Subcutaneous adipose tissue (tissue), 4 donors: Measurements from ENCODE around the gene GAN. TPM values are rescaled to one million over a fixed set of nuclear protein-coding genes. Genes with fewer than 3 reads are reported as not detected.

Experiments
- total RNA-seq, 4 donors: library from RNA; depleted of rRNA; stranded (reverse); fragments of >200 nt; gene quantifications; one replicate each; pipeline ENCODE4 v1.1.0, GENCODE V29; 2016
- TF ChIP-seq, protein P1 (sequence below): fragments of 450-650 bp; IDR thresholded peaks from one replicate; pipeline ENCODE4 v1.5.1; 2016; ENCODE audit warnings: low read depth, mild to moderate bottlenecking, control low read depth, antibody characterized with exemption, moderate library complexity

Gene GAN
- total RNA-seq, 4 donors from 2014 or later, result 7.5 to 9.5 (median 9.4) TPM

DNA sequence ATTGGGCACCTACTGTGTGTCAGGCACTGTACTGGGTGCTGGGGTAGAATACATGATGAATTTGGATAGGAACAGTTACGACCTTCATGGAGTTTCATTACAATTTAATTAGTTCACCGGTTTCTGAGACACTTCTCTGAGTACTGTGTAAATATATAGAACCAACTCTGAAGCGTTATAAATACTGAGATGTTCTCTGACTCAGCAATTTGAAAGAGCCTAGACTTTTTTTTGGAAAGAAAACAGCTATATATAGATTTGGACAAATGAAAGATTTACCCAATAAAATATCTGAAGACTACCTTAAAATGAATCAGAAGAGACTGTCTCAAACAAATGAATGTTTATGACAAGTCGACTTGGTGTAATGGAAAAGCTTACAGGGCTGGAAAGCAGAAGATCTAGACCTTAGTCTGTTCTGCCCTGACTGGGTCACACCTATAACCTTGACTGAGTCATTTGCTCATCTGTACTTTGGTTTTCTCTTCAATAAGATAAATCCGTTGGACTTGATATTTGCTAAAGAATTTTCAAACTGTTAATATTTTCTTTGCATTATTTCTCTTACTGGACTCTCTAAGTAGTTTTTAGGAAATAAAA is 4.6 kb upstream of the GAN start:
- TF ChIP-seq, protein P1, sequence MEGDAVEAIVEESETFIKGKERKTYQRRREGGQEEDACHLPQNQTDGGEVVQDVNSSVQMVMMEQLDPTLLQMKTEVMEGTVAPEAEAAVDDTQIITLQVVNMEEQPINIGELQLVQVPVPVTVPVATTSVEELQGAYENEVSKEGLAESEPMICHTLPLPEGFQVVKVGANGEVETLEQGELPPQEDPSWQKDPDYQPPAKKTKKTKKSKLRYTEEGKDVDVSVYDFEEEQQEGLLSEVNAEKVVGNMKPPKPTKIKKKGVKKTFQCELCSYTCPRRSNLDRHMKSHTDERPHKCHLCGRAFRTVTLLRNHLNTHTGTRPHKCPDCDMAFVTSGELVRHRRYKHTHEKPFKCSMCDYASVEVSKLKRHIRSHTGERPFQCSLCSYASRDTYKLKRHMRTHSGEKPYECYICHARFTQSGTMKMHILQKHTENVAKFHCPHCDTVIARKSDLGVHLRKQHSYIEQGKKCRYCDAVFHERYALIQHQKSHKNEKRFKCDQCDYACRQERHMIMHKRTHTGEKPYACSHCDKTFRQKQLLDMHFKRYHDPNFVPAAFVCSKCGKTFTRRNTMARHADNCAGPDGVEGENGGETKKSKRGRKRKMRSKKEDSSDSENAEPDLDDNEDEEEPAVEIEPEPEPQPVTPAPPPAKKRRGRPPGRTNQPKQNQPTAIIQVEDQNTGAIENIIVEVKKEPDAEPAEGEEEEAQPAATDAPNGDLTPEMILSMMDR, result no peak

DNA sequence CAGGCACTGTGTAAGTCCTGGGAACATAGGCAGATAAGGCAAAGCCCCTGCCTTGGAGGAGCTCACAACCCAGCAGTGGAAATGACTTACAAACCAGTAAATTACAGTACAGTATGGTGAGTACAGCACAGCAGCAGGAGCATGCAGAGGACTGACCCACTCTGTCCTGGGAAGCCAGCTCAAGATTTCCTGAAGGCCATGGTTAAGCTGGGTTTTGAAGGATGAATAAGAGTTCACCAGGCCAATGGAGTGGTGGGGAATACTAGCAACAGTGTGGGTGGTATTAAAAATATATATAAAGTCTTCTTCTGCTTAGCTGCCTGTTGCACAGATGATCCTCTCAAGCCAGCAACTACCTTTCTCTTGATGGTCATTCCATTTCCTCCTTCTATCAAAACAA is 3.0 kb upstream of the GAN start:
- TF ChIP-seq, protein P1, result no peak

DNA sequence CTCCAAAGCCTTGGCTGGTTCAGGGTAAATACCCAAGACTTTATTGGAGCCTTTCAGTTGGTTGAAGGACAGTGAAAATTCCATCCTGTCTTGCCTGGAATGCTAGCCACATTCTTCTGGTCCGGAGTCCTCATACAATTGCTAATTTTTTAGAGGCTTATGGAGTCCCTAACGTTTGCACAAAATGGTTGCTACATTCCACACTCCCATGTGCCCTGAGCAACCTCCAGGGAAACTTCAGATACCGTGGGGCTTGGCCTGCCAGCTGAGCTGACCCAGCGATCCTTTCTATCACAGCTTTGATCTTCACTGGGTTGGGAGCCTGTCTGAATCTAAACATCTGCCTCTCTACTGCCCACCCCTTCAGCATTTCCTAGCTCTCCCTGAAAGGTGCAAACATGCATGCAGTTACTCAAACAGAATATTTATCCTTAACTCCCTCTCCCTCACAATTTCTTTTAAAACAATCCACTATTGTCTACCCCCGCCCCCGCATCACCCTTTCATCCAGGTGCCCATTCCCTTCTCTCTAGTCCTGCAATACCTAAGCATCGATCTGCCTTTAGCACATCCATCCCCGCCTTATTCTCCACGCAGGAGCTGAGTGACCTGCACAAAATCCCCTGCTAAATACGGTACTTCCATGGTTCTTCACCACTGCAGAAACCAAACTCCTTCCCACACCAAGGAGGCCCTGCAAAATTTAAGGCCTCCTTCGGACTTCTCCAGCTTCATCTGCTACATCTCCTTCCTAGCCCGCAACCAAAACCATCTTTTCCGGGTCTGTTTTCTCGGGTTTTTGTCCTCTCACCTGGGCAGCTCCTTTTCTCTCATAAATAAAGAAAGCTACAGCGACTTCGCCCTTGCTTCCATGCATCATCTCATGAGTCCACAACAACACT is 810 bp upstream of the GAN start:
- TF ChIP-seq, protein P1, result no peak

DNA sequence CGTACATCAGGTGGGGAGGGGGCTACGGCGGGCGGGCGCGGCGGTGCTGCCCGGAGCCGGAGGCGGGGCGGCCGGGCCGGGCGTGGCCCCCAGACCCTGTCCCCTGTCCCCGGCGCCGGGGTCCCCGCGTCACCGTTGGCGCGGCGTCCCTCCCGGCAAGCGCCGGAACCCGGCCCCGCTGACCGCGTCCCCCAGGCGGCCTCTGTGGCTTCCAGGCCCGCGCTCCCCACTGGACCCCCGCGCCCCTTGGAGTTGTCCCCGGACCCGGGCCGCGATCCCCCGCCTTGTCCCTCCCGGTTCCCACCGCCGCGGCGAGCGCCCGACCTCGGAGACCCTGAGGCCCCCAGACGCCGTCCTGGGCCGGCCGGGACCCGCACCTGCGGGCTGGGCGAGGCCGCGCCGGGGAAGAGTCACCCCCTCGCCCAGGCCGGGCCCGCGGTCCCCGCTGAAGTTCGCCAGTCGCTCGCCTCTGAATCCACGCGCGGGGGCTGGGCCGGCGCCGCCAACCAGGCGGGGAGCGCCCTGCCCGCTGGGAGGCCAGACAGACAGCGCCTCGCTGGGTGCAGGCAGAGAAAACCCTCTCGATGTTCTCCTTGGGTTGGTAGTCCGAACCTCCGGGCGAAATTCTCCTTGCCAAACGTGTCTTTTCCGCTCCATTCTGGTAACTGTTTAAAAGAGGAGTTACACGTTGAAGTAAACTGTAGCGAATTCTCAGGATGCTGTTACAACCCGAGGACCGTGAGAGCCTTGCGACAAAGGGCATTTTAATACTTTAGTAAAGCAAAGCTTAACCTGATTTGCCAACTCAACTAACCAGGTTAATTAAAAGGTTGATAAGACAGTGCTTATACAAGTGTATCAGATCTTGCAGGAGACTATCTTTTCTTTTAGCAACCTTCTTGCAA is 761 bp downstream of the GAN start:
- TF ChIP-seq, protein P1, result no peak

DNA sequence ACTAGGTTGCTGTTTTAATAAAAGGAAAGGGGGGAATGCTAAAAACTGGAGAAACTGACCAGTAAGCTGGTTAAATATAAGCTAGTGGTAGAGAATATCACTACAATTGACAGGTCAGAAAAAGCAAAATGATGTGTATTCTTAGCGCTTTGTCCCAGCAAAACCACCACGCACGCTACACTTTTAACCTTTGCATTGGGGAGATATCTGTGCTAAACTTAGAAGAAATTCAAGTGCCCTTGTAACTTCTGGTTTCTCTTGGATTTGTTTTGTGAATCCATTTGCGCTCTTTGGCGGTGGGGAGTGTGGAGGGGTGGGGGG is 1.4 kb downstream of the GAN start:
- TF ChIP-seq, protein P1, result no peak

DNA sequence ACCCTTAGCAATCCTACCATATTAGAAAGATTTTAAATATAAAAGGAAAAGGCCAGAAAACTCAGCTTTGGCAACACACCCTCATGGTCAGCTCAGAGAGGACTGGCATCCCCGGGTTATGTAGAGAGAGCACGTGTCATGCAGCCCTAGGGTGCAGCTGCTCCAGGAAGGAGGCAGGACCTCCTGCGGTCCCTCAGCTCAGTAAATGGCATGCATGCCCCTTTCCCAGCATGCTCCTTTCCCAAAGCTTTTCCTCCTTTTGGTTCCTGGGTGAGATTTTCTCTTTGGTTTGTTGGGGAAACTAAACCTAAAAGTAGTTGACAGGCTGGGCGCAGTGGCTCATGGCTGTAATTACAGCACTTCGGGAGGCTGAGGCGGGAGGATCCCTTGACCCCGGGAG is 3.9 kb downstream of the GAN start:
- TF ChIP-seq, protein P1, result no peak
